GM03348 (cell line): ENCODE results near the gene PSMB11.

Experiments
- DNase-seq: peaks from one replicate; pipeline ENCODE4 v3.0.0; 2012; ENCODE audit warnings: low spot score

The PSMB11 gene

DNA sequence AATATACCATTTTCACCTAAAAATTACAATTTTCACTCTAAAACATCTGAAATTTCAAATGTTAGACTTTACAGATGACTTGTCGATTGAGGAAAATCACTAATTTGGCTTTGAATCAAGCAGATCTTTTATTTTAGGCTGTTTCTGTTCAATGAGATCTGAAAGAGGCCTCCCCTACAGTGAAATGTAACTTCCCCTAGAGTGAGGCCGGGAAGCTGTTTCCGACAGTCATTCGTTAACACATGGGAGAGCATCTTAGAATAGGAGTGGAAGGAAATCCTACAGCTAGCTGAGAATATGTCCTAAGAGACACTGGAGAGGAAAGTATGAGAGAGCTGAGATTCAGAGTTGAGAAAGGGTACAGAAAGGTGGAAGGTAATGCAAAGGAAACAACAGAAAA lies 26.4 kb upstream of the PSMB11 start:
- no peak for DNase-seq

DNA sequence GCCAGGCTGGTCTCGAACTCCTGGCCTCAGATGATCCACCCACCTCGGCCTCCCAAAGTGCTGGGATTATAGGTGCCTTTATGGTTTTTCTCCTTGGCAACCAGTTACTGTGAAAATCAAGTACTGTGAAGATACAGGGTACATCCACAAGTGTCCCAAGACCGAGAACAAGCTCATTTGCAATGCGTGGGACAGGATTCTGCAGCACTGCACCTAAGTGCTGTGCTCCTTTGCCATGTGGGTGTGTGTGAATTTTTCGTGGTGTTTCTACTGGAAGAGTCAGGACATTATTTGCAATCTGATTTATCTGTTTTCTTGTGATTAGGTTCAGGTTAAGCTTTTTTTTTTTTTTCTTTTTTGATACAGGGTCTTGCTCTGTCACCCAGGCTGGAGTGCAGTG lies 24.9 kb upstream of the PSMB11 start:
- DNase-seq: no peak

DNA sequence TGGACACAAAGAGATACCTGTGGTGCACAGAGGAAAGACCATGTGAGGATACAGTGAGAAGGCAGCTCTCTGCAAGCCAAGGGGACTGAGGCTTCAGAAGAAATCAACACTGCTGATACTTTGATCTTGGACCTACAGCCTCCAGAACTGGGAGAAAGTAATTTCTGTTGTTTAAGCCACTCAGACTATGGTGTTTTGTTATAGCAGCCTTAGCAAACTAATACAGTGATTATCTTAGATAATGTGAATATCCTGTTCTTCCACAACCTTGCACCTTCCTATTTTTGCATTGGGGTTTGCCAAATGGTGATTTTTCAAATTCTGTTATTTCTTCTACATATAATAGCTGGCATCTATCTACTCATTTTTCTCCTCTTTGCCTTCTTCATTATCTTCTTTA lies 23.9 kb upstream of the PSMB11 start:
- DNase-seq: no peak

DNA sequence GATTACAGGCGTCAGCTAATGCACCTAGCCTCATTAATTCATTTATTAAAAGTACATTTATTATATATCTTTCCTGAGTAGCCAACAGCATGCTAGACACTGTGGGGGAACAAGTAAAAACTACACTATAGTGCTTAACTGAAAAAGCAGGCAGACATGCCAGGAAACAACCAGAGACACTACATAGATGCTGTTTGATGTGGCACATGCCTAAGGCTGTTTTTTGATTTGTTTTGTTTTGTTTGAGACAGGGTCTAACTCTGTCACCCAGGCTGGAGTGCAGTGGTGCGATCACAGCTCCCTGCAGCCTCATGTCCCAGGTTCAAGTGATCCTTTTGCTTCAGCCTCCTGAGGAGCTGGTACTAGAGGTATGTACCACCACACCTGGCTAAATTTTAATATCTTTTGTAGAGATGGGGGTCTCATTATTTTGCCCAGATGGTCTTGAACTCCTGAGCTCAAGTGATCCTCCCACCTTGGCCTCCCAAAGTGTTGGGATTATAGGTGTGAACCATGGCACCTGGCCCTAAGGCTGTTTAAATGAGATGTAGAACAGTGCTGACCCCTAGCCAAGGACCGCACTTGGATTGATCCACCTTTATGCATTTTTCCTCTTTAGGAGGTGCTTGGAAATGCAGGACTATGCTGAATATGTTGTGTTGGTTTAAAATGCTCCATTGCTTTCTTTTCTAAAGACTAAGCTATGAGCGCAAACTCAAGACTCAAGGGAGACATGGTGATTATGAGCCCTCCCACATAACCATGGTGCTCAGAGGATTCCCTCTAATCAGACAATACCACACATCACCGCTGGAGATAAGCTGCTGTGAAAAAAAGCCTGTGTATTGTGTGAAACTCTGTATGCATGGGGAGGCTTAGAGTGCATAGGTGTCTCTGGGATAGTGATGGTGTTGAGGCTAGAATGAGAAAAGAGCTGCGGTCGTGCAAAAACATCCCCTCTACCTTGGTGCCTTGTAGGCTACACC lies 21.6 kb upstream of the PSMB11 start:
- DNase-seq: no peak

DNA sequence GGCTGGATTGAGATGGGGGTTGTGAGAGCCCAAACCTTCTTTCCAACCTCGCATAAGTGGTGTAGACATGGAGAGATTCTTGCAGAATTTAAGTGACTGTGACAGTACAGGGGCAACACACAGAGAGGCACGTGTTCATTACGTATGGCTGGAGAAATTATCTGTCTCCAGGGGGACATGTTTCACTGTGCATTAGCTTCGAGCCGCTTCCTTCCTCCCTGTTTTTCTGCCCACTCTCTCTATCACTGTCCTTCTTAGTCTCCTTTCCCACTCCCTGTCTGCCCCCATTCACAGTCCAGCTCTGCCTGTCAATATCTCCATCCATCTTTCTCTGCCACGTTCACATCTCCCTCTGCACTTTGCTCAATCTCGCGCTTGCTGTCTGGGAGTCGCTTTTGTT lies 20.6 kb upstream of the PSMB11 start:
- no peak for DNase-seq

DNA sequence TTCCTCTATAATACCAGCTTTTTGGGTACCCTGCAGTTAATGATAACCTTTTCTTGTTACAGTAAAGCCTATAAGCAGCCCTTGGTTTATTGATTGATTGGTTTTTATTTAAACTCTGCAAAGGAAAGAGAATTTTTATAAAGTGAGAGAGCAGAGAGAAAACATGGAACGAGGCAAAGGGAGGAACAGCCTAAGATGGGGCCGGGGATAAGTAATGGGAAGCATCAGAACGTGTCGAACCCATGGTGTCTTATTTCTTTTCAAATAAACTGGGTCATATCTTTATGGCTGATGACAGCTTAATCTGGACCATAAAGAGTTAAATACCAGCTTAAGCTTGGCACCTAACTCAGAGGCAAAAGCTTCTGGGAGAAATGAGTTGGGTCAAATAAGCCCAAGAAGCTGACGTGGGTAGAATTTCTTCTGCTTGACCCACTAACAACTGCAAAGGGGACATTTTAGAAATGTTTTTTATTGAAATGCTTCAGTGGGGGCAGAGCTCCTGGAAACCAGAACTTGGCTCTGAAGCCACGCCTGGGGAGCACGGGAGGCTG lies 20.0 kb upstream of the PSMB11 start:
- no peak for DNase-seq

DNA sequence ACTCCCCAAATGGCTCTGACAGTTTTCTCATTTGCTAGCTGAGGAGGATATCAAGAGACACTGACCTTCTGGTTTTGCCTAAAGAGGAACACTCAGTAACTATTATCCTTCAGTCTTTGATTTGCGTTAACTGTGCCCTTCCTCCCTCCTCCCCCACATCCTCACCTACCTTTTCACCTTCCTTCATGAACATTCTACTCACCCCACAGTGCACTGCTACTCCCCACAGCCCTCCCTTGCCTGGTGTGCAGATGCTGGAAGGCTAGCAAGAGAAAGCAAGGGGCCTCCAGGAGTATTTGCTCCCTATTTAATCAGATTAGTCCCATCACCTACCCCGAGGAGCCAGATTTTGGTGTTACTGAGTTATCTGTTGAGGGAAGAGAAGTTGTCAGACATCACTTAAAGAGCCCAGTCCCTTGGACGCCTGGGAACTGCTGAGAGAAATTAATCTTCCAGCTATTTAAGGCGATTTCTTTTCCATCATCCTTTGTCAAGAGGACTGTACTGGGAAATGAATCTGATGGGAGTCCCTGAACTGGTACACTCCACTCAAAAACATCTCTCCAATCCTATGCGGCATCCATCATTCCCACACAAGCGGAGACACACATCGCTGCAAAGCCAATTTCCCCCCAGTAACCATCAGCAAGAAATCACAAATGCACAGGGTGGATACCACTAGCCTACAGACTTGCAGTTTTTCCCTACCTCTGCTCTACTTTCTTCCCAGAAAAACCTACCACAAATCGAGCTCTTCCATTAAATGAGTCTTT lies 18.8 kb upstream of the PSMB11 start:
- no peak for DNase-seq

DNA sequence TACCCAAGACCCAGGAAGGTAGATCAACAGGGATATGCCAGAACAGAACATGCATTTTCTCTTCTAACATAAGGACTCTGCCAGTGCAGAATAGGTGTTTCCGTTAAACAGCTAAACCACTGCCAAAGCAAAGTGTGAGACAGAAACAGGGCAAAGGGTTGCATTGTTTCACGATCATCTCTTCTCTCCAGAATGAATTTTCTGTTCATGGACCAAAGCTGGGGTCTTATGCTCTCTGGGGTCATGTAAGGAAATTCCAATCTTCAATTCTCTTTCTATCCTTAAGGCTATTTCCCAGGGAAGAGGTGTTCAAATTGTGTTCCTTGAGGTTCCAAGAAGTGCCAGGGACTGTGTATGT lies 18.2 kb upstream of the PSMB11 start:
- no peak for DNase-seq

DNA sequence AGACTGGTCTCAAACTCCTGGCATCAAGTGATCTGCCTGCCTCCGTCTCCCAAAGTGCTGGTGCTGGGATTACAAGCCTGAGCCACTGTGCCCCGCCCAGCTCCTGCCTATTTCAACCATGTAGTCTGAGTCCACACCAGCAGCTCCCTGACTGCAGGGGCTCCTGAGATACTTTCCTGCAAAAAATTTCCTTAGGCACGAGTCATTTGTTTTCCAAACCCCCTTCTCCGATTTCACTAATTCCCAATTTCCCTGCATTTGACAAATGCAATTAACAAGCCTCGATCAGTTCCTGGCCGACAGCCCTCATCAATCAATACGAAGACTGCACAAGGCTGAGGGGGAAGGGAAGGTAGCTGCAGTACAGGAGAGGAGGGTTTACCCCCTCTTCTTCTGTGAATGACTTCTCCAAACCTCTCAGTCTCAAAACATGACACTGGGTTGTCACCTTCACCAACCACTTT lies 17.4 kb upstream of the PSMB11 start:
- no peak for DNase-seq

DNA sequence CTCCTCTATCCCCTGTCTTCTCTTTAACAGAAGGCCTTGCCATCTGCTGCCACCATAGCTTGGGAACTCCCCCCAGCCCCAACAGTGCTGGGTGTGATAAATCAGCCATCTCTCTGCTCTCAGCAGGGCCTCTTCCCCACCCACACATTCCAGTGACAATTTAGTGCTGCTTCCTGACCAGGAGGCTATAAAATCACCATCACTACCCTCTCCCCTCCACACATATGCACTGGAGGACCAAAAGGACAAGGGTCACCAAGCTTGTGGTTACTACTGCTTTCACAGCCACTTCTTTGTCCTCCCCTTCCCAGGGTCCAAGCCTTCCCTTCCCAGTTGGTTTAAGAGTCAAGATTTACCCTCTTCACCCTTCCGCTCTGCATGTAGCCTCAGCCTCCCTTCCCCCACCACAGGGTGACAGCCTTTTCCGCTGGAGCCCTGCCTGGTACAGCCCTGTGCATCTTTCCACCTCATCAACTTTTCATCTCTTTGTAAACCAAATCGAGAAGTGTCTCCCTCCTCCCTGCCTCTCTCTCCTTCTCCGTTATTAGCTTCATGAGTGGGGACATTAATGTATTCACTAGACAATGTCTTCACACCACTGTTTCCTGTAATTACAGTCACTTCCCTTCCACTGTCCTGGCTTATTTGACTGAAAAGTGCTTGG lies 16.7 kb upstream of the PSMB11 start:
- no peak for DNase-seq

DNA sequence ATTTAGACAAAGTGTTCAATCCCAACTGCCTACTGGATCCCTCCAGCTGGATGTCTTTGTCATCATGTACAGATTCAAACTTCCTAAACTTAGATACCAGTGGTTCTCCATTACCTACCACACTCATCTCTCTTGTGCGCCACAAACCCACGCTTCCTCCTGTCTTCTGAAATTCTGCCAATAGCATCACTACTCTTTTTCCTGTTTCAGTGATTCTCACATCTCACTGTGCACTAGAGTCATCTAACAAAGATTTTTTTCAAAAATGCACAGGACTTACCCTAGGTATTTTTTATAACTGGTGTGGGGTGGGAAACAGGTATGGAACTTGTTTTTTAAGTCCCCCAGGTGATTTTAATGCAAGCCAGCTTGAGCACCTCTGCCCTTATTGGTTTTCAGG lies 13.2 kb upstream of the PSMB11 start:
- no peak for DNase-seq

DNA sequence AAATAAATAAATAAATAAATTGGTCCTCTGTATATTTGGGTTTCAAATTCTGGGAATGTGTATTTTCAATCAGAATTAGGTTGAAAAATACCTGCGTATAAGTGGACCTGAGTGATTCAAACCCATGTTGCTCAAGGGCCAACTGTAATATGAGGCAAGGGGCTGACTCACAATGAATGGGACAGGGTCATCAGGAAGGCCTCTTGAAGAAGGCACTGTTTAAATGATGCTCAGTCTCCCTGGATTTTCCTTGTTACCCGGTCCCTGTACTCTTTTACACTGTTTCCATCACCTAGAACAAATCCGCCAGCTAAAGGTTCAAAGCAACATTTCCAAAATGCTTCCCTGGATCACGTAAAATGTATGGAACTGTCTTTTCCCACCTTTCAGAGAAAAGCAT lies 11.1 kb upstream of the PSMB11 start:
- DNase-seq: no peak

DNA sequence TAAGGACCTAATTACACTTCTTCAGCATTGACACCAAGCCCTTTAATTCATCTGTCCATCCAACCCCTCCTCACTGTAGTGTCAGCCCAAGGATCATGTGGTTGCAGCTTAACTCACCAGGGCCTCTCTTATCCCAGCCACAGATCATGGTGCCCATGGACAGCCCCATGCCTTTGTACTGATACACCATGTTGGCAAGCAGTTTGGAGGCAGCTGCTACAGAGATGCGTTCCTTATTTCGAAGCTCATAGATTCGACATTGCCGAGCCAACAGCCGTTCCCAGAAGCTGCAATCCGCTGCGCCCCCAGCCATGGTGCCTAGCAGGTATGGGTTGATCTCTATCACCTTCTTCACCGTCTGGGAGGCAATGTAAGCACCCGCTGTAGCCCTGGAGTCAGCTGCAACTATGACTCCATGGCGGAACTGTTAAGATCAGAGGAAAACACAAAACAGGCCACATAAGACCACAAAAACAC lies 8.7 kb upstream of the PSMB11 start:
- no peak for DNase-seq

DNA sequence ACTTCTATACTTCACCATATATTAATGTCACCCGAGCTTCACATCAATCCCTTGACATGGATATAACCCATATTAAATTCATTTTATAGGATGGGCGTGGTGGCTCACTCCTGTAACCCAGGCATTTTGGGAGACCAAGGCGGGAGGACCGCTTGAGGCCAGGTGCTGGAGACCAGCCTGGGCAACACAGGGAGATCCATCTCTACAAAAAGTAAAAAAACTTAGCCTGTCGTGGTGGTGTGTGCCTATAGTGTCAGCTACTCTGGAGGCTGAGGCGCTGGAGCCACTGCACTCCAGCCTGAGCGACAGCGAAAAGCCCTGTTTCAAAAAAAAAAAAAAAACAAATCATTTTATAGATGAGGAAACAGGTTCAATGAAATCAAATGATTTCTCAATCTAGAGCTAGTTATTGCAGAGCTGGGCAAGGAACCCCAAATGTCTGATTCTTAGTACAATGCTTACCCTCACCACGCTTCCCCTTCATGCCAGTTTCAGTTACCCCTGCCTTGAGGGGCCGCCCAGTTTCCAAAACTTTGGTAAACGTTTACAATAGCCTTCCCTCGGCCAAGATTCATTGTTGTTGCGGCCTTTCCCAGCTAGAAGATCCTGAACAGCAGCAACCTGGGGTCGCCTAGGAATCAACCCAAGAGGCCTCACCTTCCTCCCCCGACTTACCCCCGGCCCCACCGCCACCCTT lies 8.1 kb upstream of the PSMB11 start:
- no peak for DNase-seq

DNA sequence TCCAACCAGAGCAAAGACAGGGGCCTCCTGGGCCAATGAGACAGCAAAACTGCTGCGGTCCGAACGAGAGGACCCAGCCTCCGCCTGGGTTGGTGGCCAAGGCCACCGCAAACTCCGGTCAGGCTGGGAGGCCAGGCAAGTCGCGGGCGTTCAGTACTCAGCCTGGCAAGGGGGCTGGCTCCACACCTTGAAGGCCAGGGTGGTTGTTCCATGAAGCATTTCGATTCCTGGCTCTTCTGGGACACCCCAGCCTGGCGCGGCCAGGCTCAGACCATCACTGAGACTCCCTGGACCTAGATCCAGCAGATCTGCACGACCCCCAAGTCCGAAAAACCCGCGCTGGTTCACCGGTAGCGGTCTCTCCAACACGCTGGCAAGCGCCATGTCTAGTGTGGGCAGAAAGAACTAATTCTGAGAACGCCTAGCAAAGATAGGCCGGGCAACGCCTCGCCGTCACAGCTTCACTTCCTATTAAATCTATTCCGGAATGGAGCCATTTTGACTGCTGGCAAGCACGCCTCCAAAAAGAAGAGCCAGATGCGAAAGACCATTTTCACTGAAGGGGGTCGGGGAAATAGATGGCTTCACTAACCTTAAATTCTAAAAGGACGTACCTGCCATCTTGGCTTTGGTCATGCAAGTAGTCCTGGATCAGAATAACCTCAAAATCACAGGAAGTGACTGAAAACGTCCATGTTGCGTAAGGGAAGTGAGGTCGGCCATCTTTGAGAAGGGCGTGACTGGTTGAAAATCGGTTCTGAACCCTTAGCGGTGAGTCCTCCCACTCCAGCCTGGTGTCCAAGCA lies 7.3 kb upstream of the PSMB11 start, which contains the start of gene PSMB5:
PSMB5 (minus strand) TSS at position 403 of the 805 bp plus-strand sequence; CDS start at position 384, 19 bp downstream.
- DNase-seq: peak; percentile 91

DNA sequence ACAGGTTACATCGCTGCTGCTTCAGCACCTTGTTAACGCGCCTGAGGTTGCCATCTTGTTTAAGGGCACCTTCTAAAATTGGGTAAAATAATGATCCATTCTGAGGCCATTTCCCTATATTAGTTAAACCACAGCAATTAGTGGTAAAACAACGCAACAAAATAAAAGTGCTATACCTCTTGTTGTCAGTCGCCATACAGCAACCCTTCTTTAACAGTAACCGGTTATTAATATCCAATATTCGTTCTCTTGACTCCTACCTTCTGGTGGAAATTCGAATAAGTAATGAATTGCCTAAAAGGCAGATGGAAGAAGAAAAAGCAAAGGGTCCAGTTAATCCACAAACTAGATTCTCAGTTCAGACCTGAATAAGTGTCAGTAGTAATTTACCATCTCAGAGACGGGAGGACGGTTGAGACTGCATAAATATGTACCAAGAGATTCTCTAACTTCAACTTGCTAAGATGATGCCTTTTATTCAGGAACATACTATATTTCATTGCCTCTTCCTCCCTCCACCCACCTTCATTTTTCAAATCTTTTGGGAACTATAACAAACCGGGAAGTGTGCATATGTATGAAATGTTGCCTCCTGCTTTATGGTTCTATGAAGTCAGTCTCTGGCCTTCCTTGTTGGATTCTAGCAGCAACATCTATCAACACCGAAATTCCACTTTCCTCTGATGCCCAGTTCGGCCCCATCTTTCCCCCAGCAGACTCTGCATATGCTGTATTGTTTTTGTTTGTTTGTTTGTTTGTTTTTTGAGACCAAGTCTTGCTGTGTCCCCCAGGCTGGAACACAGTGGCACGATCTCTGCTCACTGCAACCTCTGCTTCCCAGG lies 6.5 kb upstream of the PSMB11 start:
- DNase-seq: no peak

DNA sequence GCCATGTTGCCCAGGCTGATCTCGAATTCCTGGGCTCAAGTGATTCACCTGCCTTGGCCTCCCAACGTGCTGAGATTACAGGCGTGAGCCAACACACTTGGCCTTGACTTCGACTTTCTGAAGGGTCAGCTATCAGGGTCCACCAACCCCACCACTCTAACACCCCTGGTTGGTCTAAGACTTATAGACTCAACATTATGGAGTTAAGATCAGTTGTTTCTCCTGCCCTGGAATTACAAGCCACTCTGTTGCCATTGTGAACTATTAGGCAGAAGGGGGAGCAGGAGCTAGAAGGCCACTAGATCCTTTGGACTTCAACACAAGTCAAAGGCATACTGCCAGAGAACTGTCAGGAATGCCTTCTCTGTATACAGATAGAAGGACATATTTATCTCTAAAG lies 1.9 kb upstream of the PSMB11 start:
- no peak for DNase-seq

DNA sequence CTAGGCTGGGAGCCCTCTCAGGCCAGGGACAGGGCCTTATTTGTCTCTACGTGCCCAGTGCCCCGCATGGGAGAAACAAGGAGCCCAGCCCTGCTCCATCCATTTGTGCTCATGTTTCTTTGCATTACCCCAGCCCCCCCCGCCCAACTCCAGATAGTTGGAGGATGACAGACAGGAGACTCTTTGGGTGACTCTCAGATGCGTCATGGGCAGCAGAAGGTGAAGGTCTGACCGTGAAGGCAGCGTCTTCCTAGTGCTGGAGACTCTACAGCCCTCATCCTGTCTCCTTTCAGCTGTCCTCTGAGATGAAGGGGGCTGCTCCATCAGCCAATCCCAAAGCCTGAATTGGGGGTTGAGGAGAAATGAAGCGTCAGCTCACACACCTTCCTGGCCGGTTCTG lies 283 bp upstream of the PSMB11 start:
- DNase-seq: no peak

DNA sequence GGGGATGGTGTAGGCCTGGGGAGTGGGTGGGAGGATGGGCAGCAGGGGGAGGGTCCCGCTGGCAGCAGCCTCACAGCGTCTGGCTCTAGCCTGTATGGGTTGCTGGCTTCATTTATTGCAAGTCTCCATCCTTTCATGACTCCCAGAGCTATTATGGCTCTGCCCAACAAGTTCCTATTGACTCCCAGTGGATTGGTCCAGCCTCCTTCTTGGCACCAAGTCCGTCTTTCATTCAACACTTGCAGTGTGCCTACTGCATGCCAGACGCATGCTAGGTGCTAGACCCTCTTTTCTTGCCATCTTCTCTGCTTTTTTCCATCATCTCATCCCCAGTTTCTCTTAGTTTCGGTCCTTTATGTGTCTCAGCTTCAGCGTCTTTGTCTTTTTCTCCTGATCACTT lies 1.1 kb downstream of the PSMB11 start:
- DNase-seq: no peak

DNA sequence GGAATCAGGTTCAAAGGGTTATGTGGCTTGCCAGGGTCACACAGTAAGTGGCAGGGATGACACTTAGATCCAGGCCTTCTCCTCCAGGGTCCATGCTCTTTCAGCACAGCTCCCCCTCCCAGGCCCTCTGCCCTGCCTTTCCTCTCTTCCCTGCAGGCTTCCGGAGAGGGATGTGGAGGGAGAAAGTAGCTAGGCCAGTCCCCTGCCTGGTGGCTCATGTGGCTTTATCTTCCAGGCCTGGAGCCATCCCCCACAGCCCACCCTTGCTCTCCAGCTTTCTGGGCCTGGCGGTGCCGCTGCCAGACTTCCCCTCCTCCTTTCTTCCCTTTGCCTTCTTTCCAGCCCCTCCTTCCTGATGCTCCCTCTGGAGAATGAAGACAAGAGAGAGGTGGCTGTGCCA lies 1.7 kb downstream of the PSMB11 start:
- no peak for DNase-seq
